ENCODE results near the gene PDE6D.
A peak's percentile ranks its signal among the peaks of the same experiment; 100 is the strongest.

Gene PDE6D

GRCh38 chr2:231764760-231765159 lies 16.3 kb downstream of the PDE6D start:
- no peak overlapping the region for H3K4me3 ChIP-seq (ENCODE audit: low read depth in 1 of 2, low read length in 2 of 2)
- TF ChIP-seq, protein P1, sequence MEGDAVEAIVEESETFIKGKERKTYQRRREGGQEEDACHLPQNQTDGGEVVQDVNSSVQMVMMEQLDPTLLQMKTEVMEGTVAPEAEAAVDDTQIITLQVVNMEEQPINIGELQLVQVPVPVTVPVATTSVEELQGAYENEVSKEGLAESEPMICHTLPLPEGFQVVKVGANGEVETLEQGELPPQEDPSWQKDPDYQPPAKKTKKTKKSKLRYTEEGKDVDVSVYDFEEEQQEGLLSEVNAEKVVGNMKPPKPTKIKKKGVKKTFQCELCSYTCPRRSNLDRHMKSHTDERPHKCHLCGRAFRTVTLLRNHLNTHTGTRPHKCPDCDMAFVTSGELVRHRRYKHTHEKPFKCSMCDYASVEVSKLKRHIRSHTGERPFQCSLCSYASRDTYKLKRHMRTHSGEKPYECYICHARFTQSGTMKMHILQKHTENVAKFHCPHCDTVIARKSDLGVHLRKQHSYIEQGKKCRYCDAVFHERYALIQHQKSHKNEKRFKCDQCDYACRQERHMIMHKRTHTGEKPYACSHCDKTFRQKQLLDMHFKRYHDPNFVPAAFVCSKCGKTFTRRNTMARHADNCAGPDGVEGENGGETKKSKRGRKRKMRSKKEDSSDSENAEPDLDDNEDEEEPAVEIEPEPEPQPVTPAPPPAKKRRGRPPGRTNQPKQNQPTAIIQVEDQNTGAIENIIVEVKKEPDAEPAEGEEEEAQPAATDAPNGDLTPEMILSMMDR (IDR thresholded peaks at IDR 0.05; ENCODE audit: borderline replicate concordance, extremely low read depth, low read length, poor library complexity, severe bottlenecking) = no peak
- no peak for TF ChIP-seq EZH2 (IDR thresholded peaks at IDR 0.05; ENCODE audit: borderline replicate concordance, low read depth, low read length, severe bottlenecking)
- H3K27ac ChIP-seq (ENCODE audit: low read length) = peak overlapping the region; percentile 19
- peaks cover 22% of the 10 kb centered on the region for H3K79me2 ChIP-seq (ENCODE audit: insufficient read depth, low read length)
- no peak overlapping the region for H3K9ac ChIP-seq (ENCODE audit: low read depth, low read length)
- H3K9me3 ChIP-seq (ENCODE audit: insufficient read depth, low read length, severe bottlenecking) = no peaks in the 10 kb centered on the region
- H4K20me1 ChIP-seq (ENCODE audit: insufficient read depth, low read length) = peaks cover 3% of the 10 kb centered on the region; the same call in 1 of the 2 replicates
- DNase-seq (no peak), ATAC-seq (ENCODE audit: insufficient read depth, low read depth) (no peak)
- no peaks in the 10 kb centered on the region for H3K27me3 ChIP-seq (ENCODE audit: insufficient read depth, low read length, poor library complexity)
- no peak overlapping the region for H2AFZ ChIP-seq (ENCODE audit: low read depth, low read length)
- H3K36me3 ChIP-seq (ENCODE audit: insufficient read depth, low read length) = no peaks in the 10 kb centered on the region
- 0 out of 2 replicates have a peak overlapping the region, but pooled peaks have one; percentile 11 for H3K4me2 ChIP-seq (ENCODE audit: insufficient read depth, low read length)
- H3K4me1 ChIP-seq (ENCODE audit: insufficient read depth, low read length) = peaks cover 26% of the 10 kb centered on the region

DNA sequence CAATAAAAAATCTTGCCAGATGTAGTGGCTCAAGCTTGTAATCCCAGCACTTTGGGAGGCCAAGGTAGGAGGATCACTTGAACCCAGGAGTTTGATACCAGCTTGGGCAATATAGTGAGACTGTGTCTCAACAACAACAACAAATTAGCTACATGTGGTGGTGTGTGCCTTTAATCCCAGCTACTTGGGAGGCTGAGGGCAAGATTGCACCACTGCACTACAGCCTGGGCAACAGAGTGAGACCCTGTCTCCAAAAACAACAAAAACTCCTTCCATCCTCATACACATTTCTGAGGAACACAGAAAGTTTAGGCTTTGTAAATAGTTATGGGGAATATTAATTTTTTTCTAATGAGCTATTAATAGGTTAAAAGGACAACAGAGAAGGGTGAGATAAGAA lies 17.0 kb downstream of the PDE6D start:
- ATAC-seq (ENCODE audit: insufficient read depth, low read depth) (no peak), DNase-seq (no peak)
- peaks cover 24% of the 10 kb centered on the region for H3K4me1 ChIP-seq (ENCODE audit: insufficient read depth, low read length)

GRCh38 chr2:231761735-231762134 lies 19.3 kb downstream of the PDE6D start:
- TF ChIP-seq, protein P1 (IDR thresholded peaks at IDR 0.05; ENCODE audit: borderline replicate concordance, extremely low read depth, low read length, poor library complexity, severe bottlenecking) = no peak
- TF ChIP-seq EZH2 (IDR thresholded peaks at IDR 0.05; ENCODE audit: borderline replicate concordance, low read depth, low read length, severe bottlenecking) = no peak
- H2AFZ ChIP-seq (ENCODE audit: low read depth, low read length) = no peak overlapping the region
- DNase-seq = no peak
- H3K4me2 ChIP-seq (ENCODE audit: insufficient read depth, low read length) = no peak overlapping the region
- ATAC-seq (ENCODE audit: insufficient read depth, low read depth) = no peak
- H4K20me1 ChIP-seq (ENCODE audit: insufficient read depth, low read length) = no peaks in the 10 kb centered on the region; the same call in 1 of the 2 replicates
- peaks cover 23% of the 10 kb centered on the region for H3K4me1 ChIP-seq (ENCODE audit: insufficient read depth, low read length)
- no peak overlapping the region for H3K4me3 ChIP-seq (ENCODE audit: low read depth in 1 of 2, low read length in 2 of 2)
- peaks cover 18% of the 10 kb centered on the region for H3K79me2 ChIP-seq (ENCODE audit: insufficient read depth, low read length)
- no peaks in the 10 kb centered on the region for H3K9me3 ChIP-seq (ENCODE audit: insufficient read depth, low read length, severe bottlenecking)
- H3K27me3 ChIP-seq (ENCODE audit: insufficient read depth, low read length, poor library complexity) = no peaks in the 10 kb centered on the region
- no peak overlapping the region for H3K9ac ChIP-seq (ENCODE audit: low read depth, low read length)
- H3K27ac ChIP-seq (ENCODE audit: low read length) = no peak overlapping the region
- H3K36me3 ChIP-seq (ENCODE audit: insufficient read depth, low read length) = no peaks in the 10 kb centered on the region

More for the DNA sequence above, 17.0 kb downstream of the PDE6D start:
- peaks cover 17% of the 10 kb centered on the region for H3K79me2 ChIP-seq (ENCODE audit: insufficient read depth, low read length)
- H3K9me3 ChIP-seq (ENCODE audit: insufficient read depth, low read length, severe bottlenecking) = no peaks in the 10 kb centered on the region
- peaks cover 3% of the 10 kb centered on the region; the same call in 1 of the 2 replicates for H4K20me1 ChIP-seq (ENCODE audit: insufficient read depth, low read length)
- H3K9ac ChIP-seq (ENCODE audit: low read depth, low read length) = no peak overlapping the region
- no peak overlapping the region for H3K27ac ChIP-seq (ENCODE audit: low read length)
- no peak for TF ChIP-seq EZH2 (IDR thresholded peaks at IDR 0.05; ENCODE audit: borderline replicate concordance, low read depth, low read length, severe bottlenecking)
- TF ChIP-seq, protein P1 (IDR thresholded peaks at IDR 0.05; ENCODE audit: borderline replicate concordance, extremely low read depth, low read length, poor library complexity, severe bottlenecking) = no peak
- no peaks in the 10 kb centered on the region for H3K27me3 ChIP-seq (ENCODE audit: insufficient read depth, low read length, poor library complexity)
- no peak overlapping the region for H3K4me3 ChIP-seq (ENCODE audit: low read depth in 1 of 2, low read length in 2 of 2)
- no peaks in the 10 kb centered on the region for H3K36me3 ChIP-seq (ENCODE audit: insufficient read depth, low read length)
- no peak overlapping the region for H2AFZ ChIP-seq (ENCODE audit: low read depth, low read length)
- H3K4me2 ChIP-seq (ENCODE audit: insufficient read depth, low read length) = no peak overlapping the region
